K562 (cell line): Measurements from ENCODE around the gene PGLYRP4.

ENCODE experiments used
- CTCF ChIP-seq, 3 experiments: IDR thresholded peaks in 2 of 3; conservative IDR thresholded peaks in 1 of 3; 2 replicates each; pipeline ENCODE4 v1.5.1; 2011 to 2012; ENCODE audit warnings: low read length in 3 of 3, mild to moderate bottlenecking in 3 of 3, control low read depth in 2 of 3, improper control_type of control experiment in 1 of 3, inconsistent platforms in 1 of 3, low read depth in 1 of 3, mixed read lengths in 1 of 3, moderate library complexity in 1 of 3; ENCODE audit not compliant: insufficient read depth in 2 of 3
- CXXC5 ChIP-seq: fragments of 250-450 bp; sonication (Bioruptor Pico); IDR thresholded peaks from 2 replicates; pipeline ENCODE4 v1.8.0; 2022; ENCODE audit warnings: inconsistent platforms, mild to moderate bottlenecking, moderate library complexity
- ELK1 ChIP-seq: sonication (generic); formaldehyde crosslinking; IDR thresholded peaks from 2 replicates; pipeline ENCODE4 v1.8.1; 2022; ENCODE audit warnings: missing genetic modification reagents
- HMBOX1 ChIP-seq: sonication (generic); IDR thresholded peaks from 2 replicates; pipeline ENCODE4 v1.6.1; 2016
- MNT ChIP-seq, 2 experiments: fragments of 450-650 bp; conservative IDR thresholded peaks; 2 replicates each; pipeline ENCODE4 v1.6.1; 2017; ENCODE audit warnings: mild to moderate bottlenecking in 2 of 2, moderate library complexity in 2 of 2
- PCBP2 ChIP-seq: fragments of 200-400 bp; formaldehyde crosslinking; IDR thresholded peaks from 2 replicates; pipeline ENCODE4 v1.6.1; 2018; ENCODE audit warnings: low read length, low read depth, mild to moderate bottlenecking, moderate library complexity; ENCODE audit not compliant: poor library complexity, severe bottlenecking
- SREBF2 ChIP-seq: sonication (generic); formaldehyde crosslinking; IDR thresholded peaks from 2 replicates; pipeline ENCODE4 v1.4.0; 2020; ENCODE audit warnings: mild to moderate bottlenecking, missing genetic modification reagents
- ZBTB7A ChIP-seq: IDR thresholded peaks from 2 replicates; pipeline ENCODE4 v1.6.1; 2011; ENCODE audit warnings: low read depth, mild to moderate bottlenecking, low read length, moderate library complexity, borderline replicate concordance; ENCODE audit not compliant: control insufficient read depth
- ZNF77 ChIP-seq: fragments of 250-450 bp; sonication (Bioruptor Pico); IDR thresholded peaks from 2 replicates; pipeline ENCODE4 v1.5.0; 2020
- ZSCAN32 ChIP-seq: fragments of 450-650 bp; formaldehyde crosslinking; IDR thresholded peaks from 2 replicates; pipeline ENCODE4 v1.4.0; 2020; ENCODE audit warnings: mild to moderate bottlenecking, moderate library complexity

GRCh38 chr1:153375511-153375910, 26.9 kb upstream of the PGLYRP4 start, which contains the start of gene S100A12:
- TF ChIP-seq ZSCAN32 (no peak), ZBTB7A (no peak), CTCF (IDR thresholded peaks at IDR 0.05 in 2 of 3, conservative IDR thresholded peaks at IDR 0.05 in 1 of 3; ENCODE audit: insufficient read depth in 2 of 3, low read depth in 1 of 3, low read length in 3 of 3) (no peak), MNT (conservative IDR thresholded peaks at IDR 0.05) (no peak), ZNF77 (CRISPR knock-in tag) (no peak), SREBF2 (CRISPR knock-in tag) (no peak), ELK1 (no peak), HMBOX1 (no peak), PCBP2 (no peak), CXXC5 (CRISPR knock-in tag) (no peak)
